ENCODE measurements around the gene KCNQ4.

KCNQ4 gene

DNA sequence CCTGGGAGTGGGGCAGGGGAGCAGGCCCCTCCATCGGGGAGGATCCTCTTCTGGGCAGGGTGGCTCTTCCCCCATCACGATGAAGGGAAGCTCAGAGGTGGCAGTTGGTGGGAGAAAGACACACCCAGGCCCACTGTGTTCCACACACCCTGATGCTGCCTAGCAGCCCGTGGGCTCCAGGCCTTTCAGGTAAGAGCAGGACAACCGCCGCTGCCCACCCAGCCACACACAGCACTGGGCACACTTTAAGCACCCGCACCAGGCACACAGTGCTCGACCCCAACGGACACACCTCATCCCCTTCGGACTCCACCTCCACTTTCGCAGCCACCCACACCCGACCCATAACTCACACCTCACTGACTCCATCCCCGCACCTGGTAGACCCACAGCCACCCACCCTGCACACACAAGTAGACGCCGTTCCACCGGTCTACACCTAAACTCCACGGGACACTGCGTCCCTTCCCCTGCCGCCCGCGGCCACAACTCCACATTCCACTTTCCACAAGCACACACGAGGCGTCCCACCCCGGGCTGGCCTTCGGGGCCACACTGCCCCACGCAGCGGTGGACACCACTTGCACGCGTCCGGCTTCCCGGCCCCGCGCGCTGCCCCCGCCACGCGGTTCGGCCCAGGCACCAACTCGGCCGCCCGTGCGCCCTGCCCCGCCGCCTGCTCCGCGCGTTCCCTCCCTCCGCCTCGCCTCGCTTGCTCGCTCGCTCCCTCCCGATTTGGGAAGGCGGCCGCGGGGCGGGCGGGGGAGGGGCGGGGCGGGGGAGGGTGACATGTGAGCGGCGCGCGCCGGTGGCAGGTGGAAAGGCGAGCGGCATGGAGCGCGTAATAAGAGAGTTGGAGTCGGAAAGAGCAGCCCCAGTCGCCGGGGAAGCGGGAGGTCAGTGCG lies at the start of gene KCNQ4:
KCNQ4 (plus strand) TSS at position 787 of the 905 bp plus-strand sequence. CDS start 307 bp downstream, outside the sequence.
- DNase-seq (ENCODE audit: low read depth): no peak

DNA sequence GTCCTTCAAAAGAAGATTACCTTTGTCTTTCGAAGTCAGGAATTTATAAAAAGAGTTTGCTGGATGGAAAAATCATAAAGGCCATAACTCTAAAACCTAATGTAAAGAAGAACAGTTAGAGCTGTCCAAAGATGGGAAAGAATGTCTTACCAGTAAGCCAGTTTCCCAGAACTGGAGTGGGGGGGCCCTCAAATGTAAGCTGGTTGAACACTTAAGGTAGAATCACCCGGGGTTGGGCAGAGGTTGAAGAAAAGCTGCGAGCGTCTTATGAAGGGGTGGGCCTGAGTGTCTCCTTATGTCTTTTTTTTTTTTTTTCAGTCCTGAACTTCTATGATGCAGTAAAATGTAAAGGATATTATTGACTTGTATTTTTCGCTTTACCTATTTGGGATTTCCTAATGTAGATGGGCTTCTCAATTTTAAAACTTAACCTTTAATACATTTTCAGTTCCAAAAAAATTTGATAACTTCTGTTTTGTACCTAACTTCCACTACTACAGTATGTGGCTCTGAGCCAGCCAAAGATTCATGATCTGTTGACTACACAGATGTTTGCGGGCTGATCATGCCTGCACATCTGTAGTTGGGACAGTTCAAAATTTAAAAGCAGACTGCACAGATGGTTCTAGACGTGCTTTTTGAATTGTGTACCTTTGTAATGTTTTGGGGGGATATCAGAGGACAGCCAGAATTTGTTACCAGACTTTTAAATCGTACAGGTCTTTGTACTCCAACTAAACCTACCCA lies 48.5 kb upstream of the KCNQ4 start:
- DNase-seq (ENCODE audit: low read depth): no peak

DNA sequence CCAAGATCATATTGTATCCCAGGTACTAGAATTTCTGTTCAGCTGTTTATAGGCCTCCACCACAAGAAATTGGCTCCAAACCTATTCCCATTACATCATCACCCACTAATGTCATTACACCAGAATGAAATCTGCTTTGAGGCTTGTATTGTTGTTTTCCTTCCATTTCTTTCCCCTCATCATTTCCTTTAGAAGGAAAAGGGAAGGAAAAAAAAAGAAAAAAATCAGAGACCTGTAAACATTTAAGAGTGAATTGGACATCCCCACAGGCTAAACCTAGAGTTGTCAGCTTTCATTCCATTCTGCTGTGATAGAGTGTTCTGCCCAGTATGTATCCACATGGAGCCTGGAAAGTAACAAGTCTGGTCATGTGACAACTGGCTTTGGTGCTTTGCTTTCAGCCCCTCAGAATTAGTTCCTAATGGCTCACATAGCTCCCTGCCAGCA lies 47.5 kb upstream of the KCNQ4 start:
- no peak for DNase-seq (ENCODE audit: low read depth)

DNA sequence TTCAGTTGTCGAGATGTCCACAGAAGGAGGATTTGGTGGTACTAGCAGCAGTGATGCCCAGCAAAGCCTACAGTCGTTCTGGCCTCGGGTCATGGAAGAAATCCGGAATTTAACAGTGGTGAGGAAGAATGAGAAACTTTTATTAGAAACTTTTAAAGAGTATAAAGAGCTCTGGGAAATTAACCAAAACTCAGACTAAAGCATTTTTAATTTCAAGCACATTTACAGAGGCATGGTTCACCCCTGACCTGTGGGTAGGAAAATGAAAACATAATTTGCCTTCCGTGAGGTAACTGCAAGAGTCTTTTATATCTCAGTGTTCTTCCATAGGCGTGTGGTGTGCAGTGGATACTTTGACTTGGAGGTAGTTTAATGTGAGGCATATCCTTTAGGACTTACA lies 44.8 kb upstream of the KCNQ4 start:
- DNase-seq (ENCODE audit: low read depth): no peak

DNA sequence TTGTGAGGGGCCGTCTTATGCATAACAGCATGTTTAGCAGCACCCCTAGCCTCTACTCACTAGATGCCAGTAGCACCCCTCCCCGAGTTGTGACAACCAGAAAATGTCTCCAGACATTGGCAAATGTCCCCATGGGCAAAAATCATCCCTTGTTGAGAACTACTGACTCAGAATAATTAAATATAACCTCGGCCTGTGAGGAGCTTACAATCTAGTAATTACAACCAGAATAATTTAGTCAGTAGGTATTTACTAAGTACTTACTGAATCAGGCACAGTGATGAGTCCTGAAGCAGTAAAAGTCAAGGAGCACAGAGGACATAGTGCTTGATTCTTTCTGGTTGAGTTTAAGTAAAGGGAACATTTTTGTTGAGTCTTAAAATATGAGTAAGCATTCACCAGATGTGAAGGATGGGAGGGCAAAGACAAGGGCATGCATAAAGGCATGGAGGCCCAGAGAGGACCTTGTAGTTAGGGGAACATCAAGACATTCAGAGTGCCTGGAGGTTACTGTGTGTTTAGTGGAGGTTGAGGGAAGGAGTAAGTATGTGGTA lies 44.1 kb upstream of the KCNQ4 start:
- no peak for DNase-seq (ENCODE audit: low read depth)

DNA sequence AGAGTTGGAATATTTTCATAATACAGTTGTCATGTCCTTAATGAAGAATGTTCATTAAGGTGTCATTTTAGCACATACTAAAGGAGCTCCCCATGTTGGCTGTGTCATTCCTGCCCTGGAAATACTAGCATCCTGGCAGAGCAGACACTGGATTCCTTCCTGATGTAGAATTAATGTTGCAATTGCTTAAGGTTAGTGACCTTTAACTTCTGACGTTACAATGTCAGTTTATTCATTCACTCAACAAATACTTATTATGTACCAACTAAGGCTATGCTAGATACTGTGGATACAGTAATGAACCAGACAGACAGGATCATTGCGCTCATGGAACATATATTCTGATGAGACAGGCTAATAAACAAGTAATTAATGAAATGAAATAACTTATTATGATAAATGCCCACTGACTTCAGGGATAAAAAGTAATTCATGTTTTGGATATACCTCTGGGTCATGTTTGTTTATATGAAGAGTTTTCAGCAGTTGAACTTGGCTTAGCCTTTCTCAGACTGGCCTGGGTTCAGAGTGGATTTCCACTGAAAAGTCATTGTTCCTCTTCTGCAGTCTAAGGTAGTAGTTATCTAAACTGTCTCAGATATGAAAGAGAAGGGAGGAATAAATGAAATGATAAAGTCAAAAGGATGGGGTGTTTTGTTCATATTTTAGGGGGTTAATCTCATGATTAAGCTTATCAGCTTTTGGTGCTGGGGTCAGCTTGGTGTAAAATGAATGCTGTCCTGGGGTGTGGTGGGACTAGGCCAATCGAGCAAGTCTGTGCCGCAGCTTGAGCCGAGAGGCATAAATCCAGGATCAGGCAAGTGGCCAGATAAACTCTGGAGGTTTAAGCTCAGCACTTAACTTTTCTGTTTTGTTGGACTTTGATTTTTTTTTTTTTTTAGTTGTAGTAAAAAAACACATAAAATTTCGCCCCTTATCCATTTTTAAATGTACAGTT lies 43.3 kb upstream of the KCNQ4 start:
- no peak for DNase-seq (ENCODE audit: low read depth)

DNA sequence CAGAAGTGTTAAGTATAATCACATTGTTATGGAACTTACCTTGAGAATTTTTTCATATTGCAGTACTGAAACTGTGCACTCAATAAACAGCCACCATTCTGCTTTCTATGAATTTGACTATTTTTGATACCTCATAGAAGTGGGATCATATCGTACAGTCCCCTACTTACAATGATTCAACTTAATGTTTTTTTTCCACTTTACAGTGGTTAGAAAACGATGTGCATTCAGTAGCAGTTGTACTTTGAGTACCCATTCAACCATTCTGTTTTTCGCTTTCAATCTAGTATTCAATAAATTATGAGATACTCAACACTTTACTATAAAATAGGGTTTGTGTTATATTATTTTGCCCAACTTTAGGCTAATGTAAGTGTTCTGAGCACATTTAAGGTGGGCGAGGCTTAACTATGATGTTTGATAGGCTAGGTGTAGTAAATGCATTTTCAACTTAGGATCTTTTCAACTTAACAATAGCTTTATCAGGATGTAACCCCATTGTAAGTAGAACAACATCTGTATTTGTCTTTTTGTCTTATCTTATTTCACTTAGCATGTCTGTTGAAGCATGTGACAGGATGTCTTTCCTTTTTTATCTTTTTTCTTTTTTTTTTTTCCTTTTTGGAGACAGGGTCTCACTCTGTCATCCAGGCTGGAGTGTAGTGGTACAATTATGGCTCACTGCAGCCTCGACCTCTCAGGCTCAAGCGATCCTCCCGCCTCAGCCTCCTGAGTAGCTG lies 42.4 kb upstream of the KCNQ4 start:
- no peak for DNase-seq (ENCODE audit: low read depth)

DNA sequence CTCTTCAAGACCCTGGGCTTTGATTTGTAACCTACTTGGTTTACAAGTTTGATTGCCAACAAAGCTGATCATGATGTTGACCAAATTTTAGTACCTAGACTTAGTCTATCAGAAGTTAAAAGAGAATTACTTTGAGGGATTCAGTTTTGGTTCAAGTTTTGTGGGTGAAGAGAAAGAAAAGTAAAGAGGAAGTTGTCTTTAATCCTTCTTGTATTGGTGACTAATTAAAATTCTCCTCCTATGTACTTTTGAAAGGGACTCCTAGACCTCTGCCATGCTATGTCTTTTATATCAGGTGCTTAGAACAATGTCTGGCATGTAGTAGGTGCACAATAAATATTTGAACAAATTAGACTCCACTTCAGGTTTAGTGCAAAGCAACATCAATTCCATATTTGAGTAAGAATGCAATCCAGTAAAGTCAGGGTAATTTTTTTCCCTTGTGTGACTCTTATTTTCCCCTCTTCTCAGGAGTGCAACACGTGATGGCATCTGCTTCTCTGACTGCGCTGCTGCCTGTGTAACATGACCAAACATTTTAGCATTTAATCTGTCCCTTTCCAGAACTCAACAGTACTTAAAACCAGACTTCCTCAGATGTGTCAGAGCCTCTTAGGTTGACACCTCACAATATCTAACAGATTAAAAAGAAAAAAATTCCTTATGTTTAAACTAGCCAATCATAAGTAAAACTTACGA lies 41.1 kb upstream of the KCNQ4 start:
- DNase-seq (ENCODE audit: low read depth): no peak

DNA sequence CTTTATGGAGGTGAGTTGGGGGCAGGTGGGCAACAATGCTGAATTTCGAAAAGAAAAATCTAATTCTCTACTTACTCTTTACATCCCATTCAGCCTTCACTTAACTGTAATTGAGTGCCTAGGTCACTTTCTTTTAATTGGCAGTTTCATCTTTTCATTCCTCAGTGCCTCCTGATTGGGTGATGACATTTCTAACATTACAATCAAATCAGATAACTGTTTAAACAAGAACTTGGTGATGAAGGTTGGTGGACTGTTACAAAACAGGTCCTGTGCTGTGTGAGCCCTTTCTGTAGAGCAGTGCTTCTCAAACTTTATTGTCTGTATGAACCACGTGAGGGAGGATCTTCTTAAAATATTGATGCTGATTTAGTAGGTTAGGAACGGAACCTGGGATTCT lies 40.1 kb upstream of the KCNQ4 start:
- DNase-seq (ENCODE audit: low read depth): no peak

DNA sequence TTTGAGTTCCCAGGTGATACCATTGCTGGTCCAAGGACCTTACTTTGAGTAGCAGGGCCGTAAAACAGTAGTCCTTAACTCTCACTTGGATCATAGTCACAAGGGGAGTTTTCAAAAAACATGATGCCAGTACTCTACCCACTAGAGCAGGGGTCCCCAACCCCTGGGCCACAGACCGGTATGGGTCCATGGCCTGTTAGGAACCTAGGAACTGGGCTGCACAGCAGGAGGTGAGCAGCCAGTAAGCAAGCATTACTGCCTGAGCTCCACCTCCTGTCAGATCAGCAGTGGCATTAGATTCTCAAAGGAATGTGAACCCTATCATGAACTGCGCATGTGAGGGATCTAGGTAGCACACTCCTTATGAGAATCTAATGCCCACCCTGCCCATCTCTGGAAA lies 39.7 kb upstream of the KCNQ4 start:
- no peak for DNase-seq (ENCODE audit: low read depth)

DNA sequence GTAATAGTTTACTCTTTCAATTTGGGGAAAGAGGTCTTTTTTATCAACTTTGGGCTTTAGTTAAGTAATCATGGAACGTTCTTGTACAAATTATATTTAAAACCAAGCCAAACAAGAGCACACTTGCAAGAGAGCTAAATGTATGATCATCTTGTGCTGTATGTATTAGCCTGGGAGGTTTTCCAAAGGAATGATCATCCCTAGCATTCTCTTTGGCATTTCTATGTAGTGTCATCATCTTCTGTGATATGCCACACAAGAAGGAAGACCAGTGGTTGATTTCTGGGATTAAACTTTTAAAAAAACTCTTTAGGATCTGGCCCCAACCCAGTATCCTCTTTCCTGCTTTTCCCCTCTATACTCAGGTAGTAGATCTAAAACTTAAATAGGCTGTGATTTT lies 38.4 kb upstream of the KCNQ4 start:
- DNase-seq (ENCODE audit: low read depth): no peak

DNA sequence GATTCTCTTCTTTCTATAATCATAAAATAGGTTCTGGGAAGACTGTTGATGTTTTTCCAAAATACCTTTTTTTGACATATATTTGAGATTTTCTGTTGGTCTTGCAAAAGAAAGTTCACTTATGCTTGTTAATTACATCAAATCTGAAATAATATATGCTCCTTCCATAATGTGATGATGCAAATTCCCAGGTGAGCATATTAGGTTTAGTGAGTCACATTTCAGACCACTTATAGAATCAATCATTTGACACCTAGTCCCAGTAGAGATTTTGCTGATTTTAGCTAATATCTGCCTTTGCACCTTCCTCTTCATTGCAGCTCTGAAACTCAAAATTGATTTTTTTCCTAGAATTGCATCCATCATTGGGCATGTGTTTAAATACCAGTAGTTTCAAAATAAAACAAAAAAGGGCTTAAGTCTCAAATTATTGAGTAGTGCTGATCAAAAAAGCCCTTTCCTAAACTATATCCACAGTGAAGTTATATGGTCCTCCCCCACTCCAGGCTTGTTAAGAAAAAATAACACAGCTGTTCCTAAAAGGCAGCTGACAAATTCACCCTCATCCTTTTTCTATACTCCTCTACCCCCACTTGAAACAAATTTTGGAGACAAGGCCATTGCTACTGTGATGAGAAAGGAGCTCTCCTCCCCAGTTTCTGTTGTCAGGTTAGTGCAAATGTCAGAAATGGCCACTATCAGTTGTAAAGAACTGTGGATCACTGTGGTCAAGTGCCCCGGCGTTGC lies 37.1 kb upstream of the KCNQ4 start:
- no peak for DNase-seq (ENCODE audit: low read depth)

DNA sequence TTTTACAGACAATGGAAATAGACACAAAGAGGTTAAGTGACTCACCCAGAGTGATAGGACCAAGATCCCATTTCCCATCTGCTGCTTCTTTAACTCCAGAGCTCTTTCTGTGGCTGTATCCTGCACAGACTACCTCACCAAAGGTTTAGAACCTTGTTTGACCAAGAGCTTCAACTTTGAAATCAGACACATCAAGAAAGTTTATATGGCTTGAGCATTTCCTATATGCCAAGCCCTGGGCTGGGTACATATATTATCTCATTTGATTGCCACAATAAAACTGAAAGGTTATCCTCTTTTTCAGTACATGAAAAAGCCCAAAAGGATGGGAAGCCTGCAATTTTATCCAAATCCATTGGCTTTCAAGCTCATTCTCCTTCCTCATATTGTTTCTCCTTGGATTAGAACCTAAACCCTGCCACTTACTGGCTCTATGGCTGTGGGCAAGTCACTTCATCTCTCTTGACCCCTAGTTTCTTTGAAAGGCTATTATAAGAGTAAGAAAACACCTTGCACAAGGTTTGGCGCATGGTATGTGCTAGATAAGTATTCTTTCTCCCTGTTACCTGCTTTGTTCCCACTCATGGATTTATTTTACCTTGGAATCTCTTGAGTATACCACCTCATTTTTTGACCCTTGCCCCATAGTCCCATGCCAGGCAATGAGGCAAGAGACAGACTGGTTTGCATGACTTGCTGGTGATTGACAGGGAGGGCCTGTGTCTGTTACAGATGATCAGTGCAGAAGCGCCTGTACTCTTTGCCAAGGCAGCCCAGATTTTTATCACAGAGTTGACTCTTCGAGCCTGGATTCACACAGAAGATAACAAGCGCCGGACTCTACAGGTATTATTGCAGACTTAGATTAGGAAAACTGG lies 34.5 kb upstream of the KCNQ4 start:
- DNase-seq (ENCODE audit: low read depth): no peak

DNA sequence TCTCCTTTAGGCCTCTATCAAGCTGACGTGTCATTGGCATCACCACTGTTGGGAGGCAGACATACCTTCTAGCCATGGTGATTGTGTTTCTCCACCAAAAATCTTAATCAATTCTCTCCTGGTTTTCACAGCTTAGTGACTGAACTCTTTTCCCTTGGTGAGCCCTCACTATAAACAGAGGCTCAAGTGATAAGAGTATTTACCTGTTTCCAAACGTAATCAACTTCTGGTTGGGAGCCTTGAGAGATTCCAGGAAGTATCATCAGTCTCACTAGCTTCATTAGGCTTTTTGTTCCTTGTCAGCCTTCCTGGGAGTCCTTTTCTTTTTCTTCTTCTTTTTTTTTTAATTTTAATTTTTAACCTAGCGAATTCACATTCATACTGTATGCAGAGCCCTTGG lies 33.8 kb upstream of the KCNQ4 start:
- no peak for DNase-seq (ENCODE audit: low read depth)

DNA sequence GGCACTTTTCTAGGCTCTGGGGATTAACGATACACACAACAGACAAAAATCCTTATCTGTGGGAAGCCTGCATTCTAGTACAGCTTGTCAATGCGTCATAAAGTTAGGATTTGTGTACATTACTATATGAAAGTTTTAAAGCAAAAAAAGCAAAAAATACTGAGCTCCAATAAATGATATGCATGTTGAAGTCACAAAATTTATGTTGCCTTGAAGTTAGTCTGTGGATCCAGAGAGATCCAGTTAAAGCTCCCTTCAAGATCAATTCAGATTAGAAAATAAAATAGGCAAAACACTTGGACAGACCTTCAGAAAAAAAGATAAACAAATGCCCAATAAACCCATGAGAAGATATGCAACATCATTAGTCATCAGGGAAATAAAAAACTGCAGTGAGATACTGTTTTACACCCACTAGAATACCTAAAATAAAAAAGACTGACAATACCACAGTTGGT lies 33.1 kb upstream of the KCNQ4 start:
- no peak for DNase-seq (ENCODE audit: low read depth)

DNA sequence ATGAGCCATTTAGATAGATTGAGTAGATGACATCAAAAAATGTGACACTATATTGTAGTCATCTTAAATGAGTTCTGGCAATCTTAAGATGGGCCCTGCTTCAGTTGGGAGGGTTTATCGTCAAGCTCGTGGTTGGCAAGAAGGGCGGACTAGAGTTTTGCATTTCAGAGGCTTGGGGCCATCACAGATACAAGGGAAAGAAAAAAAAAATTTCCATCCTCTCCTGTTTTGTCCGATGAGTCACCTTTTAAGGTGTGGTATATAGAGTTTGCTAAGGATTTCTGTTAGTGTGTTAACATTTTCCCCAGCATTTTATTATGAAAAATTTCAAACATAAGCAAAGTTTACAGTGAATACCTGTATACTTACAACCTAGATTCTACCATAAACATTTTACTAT lies 31.8 kb upstream of the KCNQ4 start:
- DNase-seq (ENCODE audit: low read depth): no peak

DNA sequence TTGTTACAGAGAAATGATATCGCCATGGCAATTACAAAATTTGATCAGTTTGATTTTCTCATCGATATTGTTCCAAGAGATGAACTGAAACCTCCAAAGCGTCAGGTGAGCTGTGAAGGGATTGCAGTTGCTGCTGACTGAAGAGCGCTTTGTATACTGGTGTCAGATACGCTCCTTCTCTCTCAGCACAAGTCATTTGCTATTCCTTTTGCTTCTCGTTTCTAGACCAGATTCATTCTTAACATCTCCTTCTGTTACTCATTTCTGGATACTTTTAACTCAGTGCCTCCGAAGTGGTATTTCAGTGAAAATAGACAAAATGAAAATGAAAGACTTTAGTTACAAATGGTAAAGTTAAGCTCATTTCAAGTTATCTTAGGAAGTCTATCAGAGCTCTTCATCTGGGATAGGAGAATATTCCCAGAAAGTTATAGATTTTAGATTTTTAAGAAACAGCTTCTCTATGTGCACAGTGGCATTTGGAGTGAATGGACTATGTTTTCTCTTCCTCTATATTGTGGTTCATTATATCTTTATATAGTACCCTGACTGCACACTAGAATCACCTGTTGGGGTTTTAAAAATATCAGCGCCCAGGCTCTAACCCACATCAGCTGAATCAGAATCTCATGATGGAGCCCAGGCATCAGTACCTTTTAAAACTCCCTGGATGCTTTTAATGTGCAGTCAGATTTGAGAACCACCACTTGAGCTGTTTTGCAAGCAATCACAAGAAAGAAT lies 30.3 kb upstream of the KCNQ4 start:
- no peak for DNase-seq (ENCODE audit: low read depth)

DNA sequence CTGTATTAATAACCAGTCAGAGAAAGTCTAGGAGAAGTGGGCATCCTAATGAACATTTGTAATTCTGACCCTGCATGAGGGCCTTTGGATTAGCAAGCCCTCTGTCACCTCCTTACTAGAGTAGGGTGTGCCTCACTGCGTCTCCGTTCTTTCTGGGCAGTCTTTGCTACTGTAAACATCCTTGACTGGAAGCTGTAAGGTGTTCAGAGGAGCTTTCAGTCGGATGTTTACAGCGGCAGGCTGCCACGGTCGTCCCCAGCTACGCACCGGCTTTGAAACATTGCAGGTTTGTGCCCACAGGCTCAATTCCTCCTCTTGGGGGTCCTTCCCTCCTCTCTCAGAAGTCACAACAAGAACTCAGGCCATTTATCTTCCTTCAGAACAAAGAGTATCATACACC lies 29.4 kb upstream of the KCNQ4 start:
- DNase-seq (ENCODE audit: low read depth): no peak
